Brain microvascular endothelial cell (primary cell): ENCODE measurements around the gene CRB2.

ENCODE experiments used
- DNase-seq: peaks from one replicate; pipeline ENCODE4 v3.0.0-alpha.2; 2020
- H3K27ac ChIP-seq: fragments of 250-450 bp; sonication (Bioruptor Pico); 2 replicates; pipeline ENCODE4 v1.5.1; 2020; ENCODE audit warnings: mild to moderate bottlenecking, moderate library complexity
- H3K27me3 ChIP-seq: fragments of 250-450 bp; sonication (Bioruptor Pico); replicated peaks from 2 replicates; pipeline ENCODE4 v1.5.1; 2020; ENCODE audit warnings: mild to moderate bottlenecking
- H3K36me3 ChIP-seq: fragments of 250-450 bp; sonication (Bioruptor Pico); replicated peaks from 2 replicates; pipeline ENCODE4 v1.5.1; 2020; ENCODE audit warnings: mild to moderate bottlenecking
- H3K4me3 ChIP-seq: 2 replicates; pipeline ENCODE4 v1.5.1; 2011; ENCODE audit warnings: low read depth, mild to moderate bottlenecking, control low read depth, low read length, moderate library complexity
- in situ Hi-C: cut with HindIII; loops from 2 replicates; pipeline ENCODE4 v1.10.0; 2017; ENCODE audit warnings: low sequenced_read_pairs, low pct_ligation_motif_present
- TF ChIP-seq, protein P1 (sequence below): IDR thresholded peaks from 2 replicates; pipeline ENCODE4 v1.5.1; 2011; ENCODE audit warnings: low read depth, mild to moderate bottlenecking, moderate library complexity, low read length, control low read depth, inconsistent platforms; ENCODE audit errors: missing control alignments

CRB2 gene

DNA sequence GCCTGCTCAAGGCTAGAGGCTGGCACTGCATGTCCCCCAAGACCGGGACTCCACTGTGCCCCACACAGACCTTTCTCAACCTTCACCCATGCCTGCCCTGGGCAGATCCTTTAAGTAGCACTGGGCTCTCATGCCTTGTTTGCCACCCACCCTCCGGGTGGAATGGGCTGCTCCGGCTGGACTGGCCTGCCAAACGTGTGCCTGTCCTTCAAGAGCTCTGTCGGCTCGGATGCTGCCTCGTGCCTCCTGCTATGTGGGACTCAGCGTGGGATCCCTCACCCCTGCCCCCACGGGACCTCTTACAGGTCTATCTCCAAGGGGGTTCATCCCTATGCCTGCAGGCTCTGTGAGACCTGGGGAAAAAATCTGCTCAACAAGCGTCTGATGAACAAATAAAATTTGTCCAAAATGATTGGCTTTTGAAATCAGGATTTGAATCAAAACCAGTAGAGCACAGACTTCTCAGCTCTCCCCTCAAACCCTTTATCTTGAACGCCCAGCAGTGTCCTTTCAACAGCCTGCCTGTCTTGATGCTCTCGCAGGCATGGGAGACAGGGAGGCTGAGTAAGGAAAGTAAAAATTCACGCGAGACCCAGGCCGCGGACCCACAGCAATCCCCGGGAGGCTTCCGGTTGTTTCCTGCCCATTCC is 56.3 kb downstream of the CRB2 start:
- Histone ChIP-seq H3K4me3 (no peak overlapping the region), H3K27me3 (no peaks in the 10 kb centered on the region), H3K27ac (no peak overlapping the region), H3K36me3 (no peaks in the 10 kb centered on the region)
- in situ Hi-C loops: no loop called here
- TF ChIP-seq, protein P1, sequence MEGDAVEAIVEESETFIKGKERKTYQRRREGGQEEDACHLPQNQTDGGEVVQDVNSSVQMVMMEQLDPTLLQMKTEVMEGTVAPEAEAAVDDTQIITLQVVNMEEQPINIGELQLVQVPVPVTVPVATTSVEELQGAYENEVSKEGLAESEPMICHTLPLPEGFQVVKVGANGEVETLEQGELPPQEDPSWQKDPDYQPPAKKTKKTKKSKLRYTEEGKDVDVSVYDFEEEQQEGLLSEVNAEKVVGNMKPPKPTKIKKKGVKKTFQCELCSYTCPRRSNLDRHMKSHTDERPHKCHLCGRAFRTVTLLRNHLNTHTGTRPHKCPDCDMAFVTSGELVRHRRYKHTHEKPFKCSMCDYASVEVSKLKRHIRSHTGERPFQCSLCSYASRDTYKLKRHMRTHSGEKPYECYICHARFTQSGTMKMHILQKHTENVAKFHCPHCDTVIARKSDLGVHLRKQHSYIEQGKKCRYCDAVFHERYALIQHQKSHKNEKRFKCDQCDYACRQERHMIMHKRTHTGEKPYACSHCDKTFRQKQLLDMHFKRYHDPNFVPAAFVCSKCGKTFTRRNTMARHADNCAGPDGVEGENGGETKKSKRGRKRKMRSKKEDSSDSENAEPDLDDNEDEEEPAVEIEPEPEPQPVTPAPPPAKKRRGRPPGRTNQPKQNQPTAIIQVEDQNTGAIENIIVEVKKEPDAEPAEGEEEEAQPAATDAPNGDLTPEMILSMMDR: no peak
- DNase-seq: no peak

DNA sequence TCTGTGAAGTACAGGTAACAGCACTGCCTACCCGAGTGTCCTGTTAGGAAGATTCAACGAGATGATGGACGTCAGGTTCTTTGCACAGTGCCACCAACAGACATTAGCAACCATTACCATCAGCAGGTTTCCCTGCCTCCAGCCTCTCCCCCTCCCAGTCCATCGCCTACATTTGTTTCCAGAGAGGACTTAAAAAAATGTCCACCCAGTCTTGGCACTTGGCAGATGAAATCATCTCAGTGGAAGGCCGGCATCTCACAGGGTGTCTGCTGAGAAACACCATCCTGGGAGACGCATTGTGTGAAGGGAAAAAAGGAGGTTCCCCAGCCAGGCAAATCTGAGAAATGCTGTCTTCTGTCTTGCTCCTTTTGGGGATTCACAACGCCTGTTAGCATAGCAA is 58.2 kb downstream of the CRB2 start:
- no peaks in the 10 kb centered on the region for H3K27me3 ChIP-seq
- TF ChIP-seq, protein P1: no peak
- no peaks in the 10 kb centered on the region for H3K36me3 ChIP-seq
- no peak overlapping the region for H3K4me3 ChIP-seq
- in situ Hi-C loops: no loop called here
- no peak for DNase-seq
- no peak overlapping the region for H3K27ac ChIP-seq

DNA sequence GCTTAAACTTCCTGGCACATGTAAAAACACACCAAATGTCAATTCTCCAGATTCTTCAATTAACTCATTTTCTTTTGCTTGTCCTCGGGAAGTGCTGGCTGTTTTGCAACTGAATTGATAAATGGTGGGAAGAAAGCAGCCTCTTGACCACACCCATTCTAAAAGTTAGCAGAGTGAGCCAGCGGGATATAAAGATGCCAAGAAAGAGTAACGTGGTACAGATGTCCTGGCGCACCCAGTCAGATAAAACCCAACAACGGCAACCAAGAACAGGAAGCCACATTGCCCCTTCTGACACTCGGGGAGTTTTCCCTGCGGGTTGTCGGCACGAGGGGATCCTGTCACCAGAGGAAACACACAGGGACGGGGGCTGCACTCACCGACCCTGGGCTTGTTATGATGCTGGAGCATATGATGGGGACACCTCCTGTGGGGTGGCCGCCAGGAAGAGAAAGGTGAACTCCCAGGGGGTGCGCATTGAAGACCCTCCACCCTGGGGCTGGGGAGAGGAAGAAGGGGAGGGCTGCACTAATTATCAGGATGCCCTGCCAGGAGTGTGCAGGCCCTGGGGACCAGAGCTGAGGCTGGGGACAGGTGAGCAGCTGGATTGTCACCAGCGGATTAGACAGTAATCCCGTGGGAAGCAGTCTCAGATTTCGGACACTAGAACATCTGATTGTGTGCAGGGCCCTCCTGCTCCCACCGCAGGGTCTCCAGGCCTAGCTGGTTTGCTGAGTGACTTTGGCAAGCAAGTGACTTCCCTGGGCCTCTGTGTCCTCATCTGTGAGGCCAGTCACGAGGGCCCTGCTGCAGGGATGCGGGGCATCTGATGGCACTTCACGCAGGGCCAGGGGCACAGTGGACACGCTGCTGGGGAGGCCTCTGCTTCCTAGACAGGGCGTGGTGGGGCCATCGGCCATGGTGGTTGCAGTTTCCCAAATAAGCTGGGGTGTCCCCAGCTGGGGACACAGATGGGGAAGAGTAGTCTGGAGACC is 59.2 kb downstream of the CRB2 start:
- in situ Hi-C loops: no loop called here
- Histone ChIP-seq H3K4me3 (no peak overlapping the region), H3K36me3 (no peaks in the 10 kb centered on the region), H3K27me3 (no peaks in the 10 kb centered on the region), H3K27ac (no peak overlapping the region)
- no peak for DNase-seq
- TF ChIP-seq, protein P1: no peak

DNA sequence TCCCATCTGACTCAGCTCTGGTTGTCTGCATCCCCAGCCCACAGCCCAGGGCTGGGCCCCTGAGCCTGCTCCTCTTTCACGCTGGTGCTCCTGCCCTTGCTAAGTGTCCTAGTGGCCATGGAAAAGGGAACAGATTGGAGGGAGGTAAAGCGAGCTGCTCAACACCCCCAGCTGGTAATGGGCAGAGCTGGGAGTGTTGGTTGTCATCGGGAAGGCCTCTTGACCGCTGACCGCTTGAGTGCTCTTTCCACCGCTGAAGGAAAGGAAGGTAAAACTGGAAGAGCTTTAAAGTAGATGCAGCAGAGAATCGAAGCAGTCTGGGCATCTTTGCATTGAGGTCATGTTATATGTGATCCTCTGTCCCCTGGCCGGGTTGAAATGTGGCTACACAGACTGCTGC is 60.2 kb downstream of the CRB2 start:
- Histone ChIP-seq H3K27ac (no peak overlapping the region), H3K4me3 (no peak overlapping the region), H3K27me3 (no peaks in the 10 kb centered on the region), H3K36me3 (no peaks in the 10 kb centered on the region)
- TF ChIP-seq, protein P1: no peak
- in situ Hi-C loops: no loop called here
- no peak for DNase-seq

DNA sequence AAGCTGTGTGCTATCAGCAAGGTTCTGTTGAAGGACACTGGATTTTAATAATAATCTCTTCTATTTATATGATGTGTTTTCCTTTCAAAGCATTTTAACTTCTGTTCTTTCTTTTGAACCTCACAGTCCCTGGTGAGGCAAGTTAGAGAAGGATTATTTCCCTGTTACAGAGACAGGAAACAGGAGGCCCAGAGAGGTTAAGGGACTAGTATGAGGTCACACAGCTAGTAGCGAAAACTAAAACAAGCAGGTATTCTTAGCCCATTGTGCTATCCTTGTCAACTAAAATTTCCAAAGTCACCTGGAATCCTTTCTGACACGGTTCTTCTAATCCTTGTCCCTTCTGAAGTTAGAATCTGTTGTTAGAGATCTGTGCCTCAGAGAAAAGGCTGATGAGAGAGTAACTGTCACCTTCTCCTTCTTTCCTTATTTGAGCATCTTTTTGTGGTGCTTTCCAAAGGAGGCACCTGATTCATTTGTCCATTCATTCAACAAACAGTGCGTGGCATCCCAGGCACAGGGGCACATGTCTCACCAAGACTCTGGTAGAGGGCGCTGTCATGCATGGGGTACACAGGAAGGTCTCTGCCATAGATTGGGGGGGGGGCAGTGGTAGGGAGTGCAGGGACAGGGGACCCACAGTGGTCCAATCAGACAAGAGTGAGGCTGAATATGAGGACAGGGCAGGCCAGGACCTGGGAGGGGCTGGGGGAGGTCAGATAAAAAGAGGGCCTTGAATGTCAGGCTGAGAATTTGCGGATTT is 61.5 kb downstream of the CRB2 start:
- no peak for DNase-seq
- H3K27me3 ChIP-seq: no peaks in the 10 kb centered on the region
- in situ Hi-C loops: no loop called here
- H3K36me3 ChIP-seq: no peaks in the 10 kb centered on the region
- TF ChIP-seq, protein P1: no peak
- H3K27ac ChIP-seq: no peak overlapping the region
- no peak overlapping the region for H3K4me3 ChIP-seq
